HepG2 (cell line): Measurements from ENCODE around the gene BBIP1. TPM values are rescaled to one million over a fixed set of nuclear protein-coding genes. Genes with fewer than 3 reads are reported as not detected.

ENCODE experiments used
- BRCA1 ChIP-seq: sonication (generic); formaldehyde crosslinking; IDR thresholded peaks from 2 replicates; pipeline ENCODE4 v1.4.0; 2020; ENCODE audit warnings: missing genetic modification reagents
- FOXC1 ChIP-seq: sonication (generic); formaldehyde crosslinking; IDR thresholded peaks from 2 replicates; pipeline ENCODE4 v1.8.0; 2022; ENCODE audit warnings: mild to moderate bottlenecking, missing genetic modification reagents, borderline replicate concordance
- HNRNPH1 ChIP-seq: fragments of 200-400 bp; formaldehyde crosslinking; optimal IDR thresholded peaks from 2 replicates; pipeline ENCODE3; 2017; ENCODE audit warnings: mild to moderate bottlenecking, low read depth, low read length
- HOXA3 ChIP-seq: sonication (generic); formaldehyde crosslinking; IDR thresholded peaks from 2 replicates; pipeline ENCODE4 v1.5.0; 2020; ENCODE audit warnings: missing genetic modification reagents
- KLF11 ChIP-seq: IDR thresholded peaks from 2 replicates; pipeline ENCODE4 v1.6.1; 2016; ENCODE audit warnings: missing compliant biosample characterization
- KLF15 ChIP-seq: sonication (generic); formaldehyde crosslinking; IDR thresholded peaks from 2 replicates; pipeline ENCODE4 v1.8.1; 2023; ENCODE audit warnings: borderline replicate concordance, mild to moderate bottlenecking, inconsistent platforms, missing genetic modification reagents, mixed read lengths
- RFXANK ChIP-seq: IDR thresholded peaks from 2 replicates; pipeline ENCODE4 v1.6.1; 2016
- SIN3A ChIP-seq: IDR thresholded peaks from 2 replicates; pipeline ENCODE4 v1.6.1; 2011; ENCODE audit warnings: low read depth, mild to moderate bottlenecking, control low read depth, low read length, borderline replicate concordance
- SMC3 ChIP-seq: IDR thresholded peaks from 2 replicates; pipeline ENCODE4 v1.6.1; 2011; ENCODE audit warnings: low read length, improper control_type of control experiment
- STAT5B ChIP-seq: sonication (generic); formaldehyde crosslinking; IDR thresholded peaks from 2 replicates; pipeline ENCODE4 v1.4.0; 2020; ENCODE audit warnings: missing genetic modification reagents
- TEAD2 ChIP-seq: sonication (generic); formaldehyde crosslinking; IDR thresholded peaks from 2 replicates; pipeline ENCODE4 v1.9.0; 2021; ENCODE audit warnings: missing genetic modification reagents
- THAP11 ChIP-seq: IDR thresholded peaks from 2 replicates; pipeline ENCODE4 v1.6.1; 2016; ENCODE audit warnings: missing biosample characterization, missing genetic modification reagents
- THRA ChIP-seq: sonication (generic); formaldehyde crosslinking; IDR thresholded peaks from 2 replicates; pipeline ENCODE4 v1.4.0; 2020; ENCODE audit warnings: missing genetic modification reagents, borderline replicate concordance
- ZNF143 ChIP-seq: sonication (generic); formaldehyde crosslinking; IDR thresholded peaks from 2 replicates; pipeline ENCODE4 v1.4.0; 2020; ENCODE audit warnings: missing genetic modification reagents
- ZNF18 ChIP-seq: sonication (generic); formaldehyde crosslinking; IDR thresholded peaks from 2 replicates; pipeline ENCODE4 v1.8.0; 2022; ENCODE audit warnings: mild to moderate bottlenecking, missing genetic modification reagents; ENCODE audit not compliant: insufficient replicate concordance
- ZNF205 ChIP-seq: IDR thresholded peaks from 2 replicates; pipeline ENCODE4 v1.6.1; 2018; ENCODE audit warnings: missing biosample characterization, missing genetic modification reagents
- ZNF235 ChIP-seq: sonication (generic); formaldehyde crosslinking; IDR thresholded peaks from 2 replicates; pipeline ENCODE4 v1.8.1; 2023; ENCODE audit warnings: mild to moderate bottlenecking, missing genetic modification reagents, borderline replicate concordance
- ZNF280D ChIP-seq: sonication (generic); formaldehyde crosslinking; IDR thresholded peaks from 2 replicates; pipeline ENCODE4 v1.5.1; 2020; ENCODE audit warnings: mild to moderate bottlenecking, missing genetic modification reagents
- ZNF503 ChIP-seq: sonication (generic); formaldehyde crosslinking; IDR thresholded peaks from 2 replicates; pipeline ENCODE4 v1.4.0; 2020; ENCODE audit warnings: missing genetic modification reagents
- ZNF768 ChIP-seq: sonication (generic); formaldehyde crosslinking; IDR thresholded peaks from 2 replicates; pipeline ENCODE4 v1.4.0; 2020; ENCODE audit warnings: missing genetic modification reagents
- ZSCAN21 ChIP-seq: sonication (generic); formaldehyde crosslinking; IDR thresholded peaks from 2 replicates; pipeline ENCODE4 v1.8.0; 2022; ENCODE audit warnings: mild to moderate bottlenecking, missing genetic modification reagents, moderate library complexity, borderline replicate concordance
- ZSCAN22 ChIP-seq: sonication (generic); formaldehyde crosslinking; IDR thresholded peaks from 2 replicates; pipeline ENCODE4 v1.4.0; 2020; ENCODE audit warnings: mild to moderate bottlenecking, missing genetic modification reagents
- polyA plus RNA-seq, 8 experiments: library from polyadenylated mRNA; depleted of rRNA in 3 of 8; stranded (reverse) in 7 of 8; unstranded in 1 of 8; fragments of >200 nt; fragmentation: Illumina TruSeq in 4 of 8; extraction: Trizol in 4 of 8; gene quantifications; 2 replicates each; pipeline versions ENCODE4 v1.2.1 to v1.2.3, GENCODE V29; 2011 to 2016; ENCODE audit warnings: low read depth in 4 of 8, missing spikeins in 1 of 8, mixed read lengths in 1 of 8; ENCODE audit not compliant: insufficient read depth in 1 of 8
- total RNA-seq, 5 experiments: library from RNA; depleted of rRNA; stranded (reverse); fragments of >200 nt; fragmentation: Illumina TruSeq; extraction: Trizol; gene quantifications; 2 replicates each; pipeline ENCODE4 v1.2.3, GENCODE V29; 2016; ENCODE audit warnings: low read depth in 1 of 5

Gene BBIP1
- total and polyA plus RNA-seq, 2 of the 13 experiments (the other 11 are each of a cell fraction or from before 2014, with no cell fraction given), result 18.3 to 24.1 TPM

GRCh38 chr10:110872145-110872983, 46.6 kb downstream of the BBIP1 start (continued):
- TF ChIP-seq ZNF503 (peak; percentile 69; the same call in 1 of the 2 replicates), ZNF18 (CRISPR knock-in tag) (no peak), ZSCAN22 (CRISPR knock-in tag) (no peak), ZSCAN21 (CRISPR knock-in tag) (no peak; the same call in 1 of the 2 replicates), KLF15 (no peak), RFXANK (CRISPR knock-in tag) (no peak), ZNF768 (CRISPR knock-in tag) (no peak), FOXC1 (CRISPR knock-in tag) (0 out of 2 replicates have a peak, but pooled peaks have one; percentile 37), SMC3 (no peak), ZNF205 (CRISPR knock-in tag) (no peak), TEAD2 (CRISPR knock-in tag) (no peak), ZNF280D (CRISPR knock-in tag) (no peak), THRA (no peak), BRCA1 (CRISPR knock-in tag) (0 out of 2 replicates have a peak, but pooled peaks have one; percentile 48), KLF11 (no peak), STAT5B (no peak), SIN3A (peak; percentile 30; the same call in 1 of the 2 replicates), THAP11 (CRISPR knock-in tag) (no peak), HNRNPH1 (no peak), HOXA3 (CRISPR knock-in tag) (peak; percentile 52), ZNF235 (CRISPR knock-in tag) (no peak), ZNF143 (CRISPR knock-in tag) (no peak)
